Measurements from ENCODE around the gene NEB. TPM values are rescaled to one million over a fixed set of nuclear protein-coding genes. Genes with fewer than 3 reads are reported as not detected.
A peak's percentile ranks its signal among the peaks of the same experiment; 100 is the strongest.

Gene NEB
- total and polyA plus RNA-seq, 7 experiments from 2014 or later, result 0.14 to 1.9 (median 0.75) TPM

DNA sequence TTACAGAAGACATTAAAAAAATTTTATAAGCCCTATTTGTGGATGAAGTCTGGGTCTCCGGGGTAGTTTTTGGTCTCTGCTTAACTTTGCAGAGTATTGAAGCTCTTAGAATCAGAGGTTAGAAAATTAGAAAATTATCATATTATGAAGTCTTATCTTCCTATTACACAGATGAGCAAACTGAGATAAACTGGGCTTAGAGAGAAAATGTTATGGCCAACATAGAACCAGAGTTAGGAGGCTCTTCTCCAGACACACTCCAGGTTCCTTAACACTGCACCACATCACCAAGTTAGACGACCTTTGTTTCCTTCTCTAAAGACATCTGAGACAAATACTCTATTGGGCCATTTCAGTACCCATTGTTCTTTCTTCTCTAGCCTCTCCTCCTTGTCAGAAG is 36.7 kb upstream of the NEB start:
- ATAC-seq, result no peak
- Histone ChIP-seq H3K9me3 (ENCODE audit: control insufficient read depth in 2 of 3, low read length in 3 of 3) (no peaks in the 10 kb centered on the region), H3K36me3 (ENCODE audit: control insufficient read depth in 2 of 3, insufficient read depth in 3 of 3, low read length in 3 of 3) (no peaks in the 10 kb centered on the region), H3K27ac (ENCODE audit: low read depth, low read length) (no peak overlapping the region), H3K27me3 (ENCODE audit: control insufficient read depth in 2 of 2, insufficient read depth in 2 of 2, low read length in 2 of 2) (no peaks in the 10 kb centered on the region), H3K4me1 (ENCODE audit: control insufficient read depth in 2 of 2, insufficient read depth in 2 of 2, low read length in 2 of 2) (no peaks in the 10 kb centered on the region), H3K4me3 (ENCODE audit: low read length) (no peak overlapping the region)
- peaks cover 2 to 14% (median 6%) of the 10 kb centered on the region in 7 donors for H3K4me1 Mint-ChIP-seq
- peaks cover 0 to 25% (median 8%) of the 10 kb centered on the region in 5 donors for H3K36me3 Mint-ChIP-seq
- CTCF ChIA-PET, result no interaction called here
- no peak for DNase-seq
- POLR2A ChIA-PET, result no interaction called here
- peaks cover 0 to 10% (median 2%) of the 10 kb centered on the region in 11 donors for H3K9me3 Mint-ChIP-seq
- no peak overlapping the region for H3K4me3 Mint-ChIP-seq
- intact Hi-C loops (cut with micrococcal nuclease), result no loop called here
- no peak overlapping the region for H3K27ac Mint-ChIP-seq
- no peaks in the 10 kb centered on the region for H3K27me3 Mint-ChIP-seq

DNA sequence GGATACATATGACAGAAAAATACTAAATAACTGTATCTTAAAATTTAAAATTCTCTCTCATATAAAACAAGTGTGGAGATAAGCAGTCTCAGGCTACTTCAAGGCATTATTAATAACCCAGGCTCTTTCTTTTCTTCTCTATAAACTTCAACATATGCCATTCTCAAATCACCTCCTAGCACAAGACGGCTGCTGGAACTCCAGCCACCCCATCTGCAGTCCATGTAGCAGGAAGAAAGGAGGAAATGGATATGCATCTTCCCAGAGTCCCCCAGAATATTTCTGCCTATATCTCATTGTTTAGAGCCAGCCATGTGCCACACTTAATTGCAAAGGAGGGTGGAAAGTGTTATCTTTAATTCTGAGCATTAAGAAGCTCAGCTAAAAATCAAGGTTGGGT is 35.3 kb upstream of the NEB start:
- no peaks in the 10 kb centered on the region for H3K27me3 Mint-ChIP-seq
- H3K27ac ChIP-seq (ENCODE audit: low read depth, low read length), result no peak overlapping the region
- H3K4me1 ChIP-seq (ENCODE audit: control insufficient read depth in 2 of 2, insufficient read depth in 2 of 2, low read length in 2 of 2), result no peaks in the 10 kb centered on the region
- peaks cover 0 to 21% (median 11%) of the 10 kb centered on the region in 5 donors for H3K36me3 Mint-ChIP-seq
- no peaks in the 10 kb centered on the region for H3K36me3 ChIP-seq (ENCODE audit: control insufficient read depth in 2 of 3, insufficient read depth in 3 of 3, low read length in 3 of 3)
- no peak overlapping the region for H3K27ac Mint-ChIP-seq
- no peak for DNase-seq
- H3K9me3 Mint-ChIP-seq, result peaks cover 0 to 10% (median 2%) of the 10 kb centered on the region in 11 donors
- H3K4me1 Mint-ChIP-seq, result peaks cover 2 to 24% (median 8%) of the 10 kb centered on the region in 7 donors
- H3K4me3 Mint-ChIP-seq, result no peak overlapping the region
- ChIA-PET POLR2A (no interaction called here), CTCF (interaction anchor here (1.0 kb wide), 1 partner anchor 32 kb away, joined by 3 read pairs; no protein-coding TSS in a partner anchor)
- intact Hi-C loops (cut with micrococcal nuclease), result no loop called here
- no peak overlapping the region for H3K4me3 ChIP-seq (ENCODE audit: low read length)
- ATAC-seq, result no peak
- no peaks in the 10 kb centered on the region for H3K9me3 ChIP-seq (ENCODE audit: control insufficient read depth in 2 of 3, low read length in 3 of 3)
- H3K27me3 ChIP-seq (ENCODE audit: control insufficient read depth in 2 of 2, insufficient read depth in 2 of 2, low read length in 2 of 2), result no peaks in the 10 kb centered on the region

DNA sequence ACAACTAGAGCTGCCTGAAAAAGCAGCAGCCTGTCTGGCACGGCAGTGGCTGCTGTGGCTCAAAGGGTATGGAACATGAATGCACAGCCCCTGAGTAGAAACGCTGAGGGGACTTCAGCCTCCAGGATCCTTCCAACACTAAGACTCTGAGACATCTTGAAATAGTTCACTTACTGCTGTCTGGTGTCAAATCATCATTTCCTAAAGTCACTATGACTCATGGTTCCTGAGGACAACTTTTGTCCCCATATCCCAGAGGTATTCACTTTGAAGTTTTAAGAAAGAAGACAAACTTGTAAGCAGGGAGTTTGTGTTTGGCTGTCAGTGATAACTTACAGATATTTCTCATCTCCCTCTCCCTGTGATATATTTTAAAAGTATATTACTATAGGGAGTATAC is 33.3 kb upstream of the NEB start:
- Mint-ChIP-seq H3K4me3 (no peak overlapping the region), H3K9me3 (peaks cover 0 to 10% (median 2%) of the 10 kb centered on the region in 11 donors), H3K4me1 (peaks cover 2 to 28% (median 8%) of the 10 kb centered on the region in 7 donors), H3K36me3 (peaks cover 0 to 21% (median 11%) of the 10 kb centered on the region in 5 donors), H3K27me3 (no peaks in the 10 kb centered on the region), H3K27ac (no peak overlapping the region)
- DNase-seq, result no peak
- Histone ChIP-seq H3K9me3 (ENCODE audit: control insufficient read depth in 2 of 3, low read length in 3 of 3) (no peaks in the 10 kb centered on the region), H3K36me3 (ENCODE audit: control insufficient read depth in 2 of 3, insufficient read depth in 3 of 3, low read length in 3 of 3) (no peaks in the 10 kb centered on the region), H3K27me3 (ENCODE audit: control insufficient read depth in 2 of 2, insufficient read depth in 2 of 2, low read length in 2 of 2) (no peaks in the 10 kb centered on the region), H3K4me3 (ENCODE audit: low read length) (no peak overlapping the region), H3K27ac (ENCODE audit: low read depth, low read length) (no peak overlapping the region), H3K4me1 (ENCODE audit: control insufficient read depth in 2 of 2, insufficient read depth in 2 of 2, low read length in 2 of 2) (no peaks in the 10 kb centered on the region)
- CTCF ChIA-PET, result no interaction called here
- ATAC-seq, result no peak
- POLR2A ChIA-PET, result no interaction called here
- intact Hi-C loops (cut with micrococcal nuclease), result no loop called here

DNA sequence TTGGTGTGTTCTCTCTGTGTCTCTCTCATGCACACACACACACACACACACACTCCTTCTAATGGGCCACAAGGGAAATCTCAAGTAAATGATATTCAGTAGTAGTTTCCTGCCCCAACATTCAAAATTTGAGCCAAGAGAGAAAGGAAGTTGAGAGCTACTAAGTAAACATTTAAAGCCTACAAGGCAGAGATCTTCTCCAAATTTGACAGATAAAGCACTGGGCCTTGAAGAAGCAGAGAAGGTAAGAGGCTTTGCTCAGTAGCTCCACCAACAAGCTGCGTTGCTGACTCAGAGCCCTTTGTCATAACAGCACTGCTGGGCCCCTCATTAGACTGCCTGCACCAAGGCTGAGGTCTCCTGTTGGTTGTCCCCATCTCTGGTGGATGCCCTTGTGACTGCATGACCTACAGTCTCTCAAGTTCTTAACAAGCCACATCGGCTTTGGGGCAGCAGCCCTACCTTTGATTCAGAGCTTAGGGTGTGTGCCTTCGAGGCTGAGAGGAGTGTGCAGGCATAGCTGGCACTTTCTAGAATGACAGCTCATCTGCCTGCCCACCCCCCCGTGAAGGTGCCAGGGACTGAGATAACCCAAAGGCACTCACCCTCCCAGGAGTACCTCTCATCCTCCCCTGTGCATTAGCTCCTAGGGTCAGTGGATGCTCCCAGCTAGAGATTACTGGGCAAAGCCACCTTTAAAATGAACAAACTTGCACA is 32.3 kb upstream of the NEB start:
- DNase-seq (no peak), ATAC-seq (peak; percentile 31)
- Mint-ChIP-seq H3K4me1 (peaks cover 2 to 28% (median 8%) of the 10 kb centered on the region in 7 donors), H3K9me3 (peaks cover 0 to 10% (median 2%) of the 10 kb centered on the region in 11 donors), H3K27me3 (no peaks in the 10 kb centered on the region), H3K4me3 (no peak overlapping the region), H3K36me3 (peaks cover 0 to 25% (median 9%) of the 10 kb centered on the region in 5 donors), H3K27ac (peak overlapping the region in 3 of 9 donors; percentile 11 to 45 (median 15))
- Histone ChIP-seq H3K4me3 (ENCODE audit: low read length) (no peak overlapping the region), H3K4me1 (ENCODE audit: control insufficient read depth in 2 of 2, insufficient read depth in 2 of 2, low read length in 2 of 2) (no peaks in the 10 kb centered on the region), H3K9me3 (ENCODE audit: control insufficient read depth in 2 of 3, low read length in 3 of 3) (no peaks in the 10 kb centered on the region), H3K36me3 (ENCODE audit: control insufficient read depth in 2 of 3, insufficient read depth in 3 of 3, low read length in 3 of 3) (no peaks in the 10 kb centered on the region), H3K27me3 (ENCODE audit: control insufficient read depth in 2 of 2, insufficient read depth in 2 of 2, low read length in 2 of 2) (no peaks in the 10 kb centered on the region), H3K27ac (ENCODE audit: low read depth, low read length) (no peak overlapping the region)
- ChIA-PET POLR2A (no interaction called here), CTCF (no interaction called here)
- intact Hi-C loops (cut with micrococcal nuclease), result no loop called here

DNA sequence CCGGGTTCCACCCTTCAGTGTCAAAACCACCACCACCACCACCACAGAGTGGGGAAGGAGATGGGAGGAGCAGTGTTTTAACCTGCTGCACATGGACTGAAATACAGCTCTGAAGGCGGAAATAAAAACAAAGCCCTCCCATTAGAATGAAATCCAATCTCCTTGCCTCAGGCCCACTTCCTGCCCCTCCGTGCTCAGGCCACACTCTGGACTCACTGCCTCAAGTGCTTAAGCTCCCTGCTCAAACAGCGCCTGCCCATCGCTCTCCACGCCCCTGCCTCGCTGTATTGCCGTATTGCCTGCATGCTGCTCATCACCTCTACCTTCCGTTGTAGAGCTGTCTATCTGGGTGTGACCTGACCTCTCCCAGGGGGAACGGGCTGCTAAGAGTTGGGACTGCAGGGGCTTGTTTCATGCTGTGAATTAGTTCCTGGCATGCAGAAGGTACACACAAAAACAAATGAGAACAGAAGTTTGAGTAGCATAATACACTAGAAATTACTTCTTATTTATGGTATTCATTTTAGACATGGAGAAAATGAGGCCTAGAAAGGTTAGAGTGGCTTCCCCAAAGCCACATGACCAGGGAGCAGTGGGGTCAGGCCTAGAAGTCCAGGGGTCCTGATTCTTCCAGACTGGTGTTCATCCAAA is 31.6 kb upstream of the NEB start:
- Mint-ChIP-seq H3K27me3 (no peaks in the 10 kb centered on the region), H3K27ac (peak overlapping the region in 5 of 9 donors; percentile 9 to 67 (median 33)), H3K36me3 (peaks cover 0 to 22% (median 5%) of the 10 kb centered on the region in 5 donors), H3K9me3 (peaks cover 0 to 10% (median 2%) of the 10 kb centered on the region in 11 donors), H3K4me1 (peaks cover 2 to 28% (median 8%) of the 10 kb centered on the region in 7 donors), H3K4me3 (no peak overlapping the region)
- H3K27ac ChIP-seq (ENCODE audit: low read depth, low read length), result no peak overlapping the region
- H3K9me3 ChIP-seq (ENCODE audit: control insufficient read depth in 2 of 3, low read length in 3 of 3), result no peaks in the 10 kb centered on the region
- no peaks in the 10 kb centered on the region for H3K27me3 ChIP-seq (ENCODE audit: control insufficient read depth in 2 of 2, insufficient read depth in 2 of 2, low read length in 2 of 2)
- DNase-seq (no peak), ATAC-seq (no peak)
- no peak overlapping the region for H3K4me3 ChIP-seq (ENCODE audit: low read length)
- H3K4me1 ChIP-seq (ENCODE audit: control insufficient read depth in 2 of 2, insufficient read depth in 2 of 2, low read length in 2 of 2), result no peaks in the 10 kb centered on the region
- CTCF ChIA-PET, result no interaction called here
- POLR2A ChIA-PET, result no interaction called here
- H3K36me3 ChIP-seq (ENCODE audit: control insufficient read depth in 2 of 3, insufficient read depth in 3 of 3, low read length in 3 of 3), result no peaks in the 10 kb centered on the region
- intact Hi-C loops (cut with micrococcal nuclease), result no loop called here

DNA sequence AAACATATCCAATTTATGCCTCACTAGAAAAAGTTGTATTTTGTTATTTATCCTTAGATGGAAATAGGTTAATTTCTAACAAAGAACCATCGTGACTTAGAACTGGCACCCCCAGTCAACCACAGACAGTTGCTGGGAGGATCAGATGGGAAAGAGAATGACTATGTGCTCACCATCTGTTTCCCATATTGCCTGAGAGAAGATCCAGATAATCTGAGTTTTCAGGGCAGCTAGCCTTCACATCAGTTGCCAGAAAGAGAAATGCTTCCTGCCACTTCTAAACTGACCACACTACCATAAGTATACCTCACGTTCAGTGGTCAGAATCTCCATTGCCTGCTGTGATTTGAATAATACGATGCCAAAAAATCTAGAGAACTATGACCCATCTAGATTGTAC is 28.4 kb upstream of the NEB start:
- Mint-ChIP-seq H3K27ac (no peak overlapping the region), H3K36me3 (peaks cover 0 to 13% (median 0%) of the 10 kb centered on the region in 5 donors), H3K4me1 (peaks cover 2 to 28% (median 8%) of the 10 kb centered on the region in 7 donors), H3K4me3 (no peak overlapping the region), H3K9me3 (peaks cover 0 to 1% (median 0%) of the 10 kb centered on the region in 11 donors), H3K27me3 (no peaks in the 10 kb centered on the region)
- Histone ChIP-seq H3K27me3 (ENCODE audit: control insufficient read depth in 2 of 2, insufficient read depth in 2 of 2, low read length in 2 of 2) (no peaks in the 10 kb centered on the region), H3K4me1 (ENCODE audit: control insufficient read depth in 2 of 2, insufficient read depth in 2 of 2, low read length in 2 of 2) (no peaks in the 10 kb centered on the region), H3K9me3 (ENCODE audit: control insufficient read depth in 2 of 3, low read length in 3 of 3) (no peaks in the 10 kb centered on the region), H3K4me3 (ENCODE audit: low read length) (no peak overlapping the region), H3K27ac (ENCODE audit: low read depth, low read length) (no peak overlapping the region), H3K36me3 (ENCODE audit: control insufficient read depth in 2 of 3, insufficient read depth in 3 of 3, low read length in 3 of 3) (no peaks in the 10 kb centered on the region)
- CTCF ChIA-PET, result no interaction called here
- no peak for DNase-seq
- no peak for ATAC-seq
- POLR2A ChIA-PET, result no interaction called here
- intact Hi-C loops (cut with micrococcal nuclease), result no loop called here

Data from naive thymus-derived CD4-positive, alpha-beta T cell (primary cell).